Renal cortex interstitium (tissue), 11 donors: ENCODE data around the gene C4A. TPM values are rescaled to one million over a fixed set of nuclear protein-coding genes. Genes with fewer than 3 reads are reported as not detected.
A peak's percentile ranks its signal among the peaks of the same experiment; 100 is the strongest.
"Not testable (repeated sequence)": the region's sequence is repeated elsewhere in the genome, so short reads cannot be mapped to it uniquely, and the experiment has no call there.

Experiments used
- DNase-seq, 11 donors: peaks; one replicate each; pipeline ENCODE4 v3.0.0-alpha.2; 2013; ENCODE audit warnings: low read depth in 9 of 11, low spot score in 4 of 11; ENCODE audit errors: extremely low read depth in 1 of 11
- polyA plus RNA-seq, 3 donors: library from polyadenylated mRNA; unstranded; fragments of 120-200 nt; gene quantifications; one replicate each; pipeline ENCODE4 v1.2.1, GENCODE V29; 2013; ENCODE audit not compliant: insufficient read length in 3 of 3

Gene C4A
- polyA plus RNA-seq, 3 donors = 15.7 to 22.4 (median 22.4) TPM

GRCh38 chr6:32042276-32042675 lies 60.4 kb downstream of the C4A start:
- not testable (repeated sequence) for DNase-seq

DNA sequence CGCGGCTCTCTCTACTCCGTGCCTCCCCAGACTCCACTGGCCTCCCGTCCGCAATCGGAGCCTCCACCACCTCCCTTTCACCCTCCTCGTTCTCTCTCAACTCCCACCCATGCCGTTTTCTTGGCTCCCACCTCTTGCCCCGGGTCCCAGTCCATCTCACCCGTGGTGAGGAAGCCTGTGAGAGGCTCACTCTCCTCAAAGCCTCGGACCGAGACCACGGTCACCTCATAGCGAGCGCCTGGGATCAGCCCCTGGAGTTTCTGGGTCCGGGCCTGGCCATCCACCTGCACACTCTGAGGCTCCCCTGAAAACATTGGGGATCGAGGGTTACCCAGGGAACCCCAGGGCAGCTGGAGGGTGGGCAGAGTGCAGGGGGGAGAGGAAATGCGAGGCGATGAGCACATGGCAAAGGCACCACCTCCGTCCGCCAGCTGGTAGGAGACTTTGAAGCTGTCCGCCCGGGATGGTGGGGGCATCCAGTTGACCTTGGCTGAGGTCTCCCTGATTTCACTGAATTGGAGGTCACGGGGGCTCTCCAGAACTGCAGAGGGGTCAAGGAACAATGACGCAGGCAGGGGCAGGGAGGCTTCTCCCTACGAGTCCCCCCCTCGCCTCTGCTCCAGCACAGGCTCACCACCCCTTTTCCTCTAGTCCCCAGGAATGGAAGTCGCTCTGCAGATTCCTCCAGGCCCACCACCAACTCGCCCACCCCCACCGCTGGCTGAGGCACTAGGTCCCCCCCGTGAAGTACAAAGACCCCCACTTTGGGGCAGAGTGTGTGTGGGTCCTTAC lies 61.9 kb downstream of the C4A start:
- not testable (repeated sequence) for DNase-seq

DNA sequence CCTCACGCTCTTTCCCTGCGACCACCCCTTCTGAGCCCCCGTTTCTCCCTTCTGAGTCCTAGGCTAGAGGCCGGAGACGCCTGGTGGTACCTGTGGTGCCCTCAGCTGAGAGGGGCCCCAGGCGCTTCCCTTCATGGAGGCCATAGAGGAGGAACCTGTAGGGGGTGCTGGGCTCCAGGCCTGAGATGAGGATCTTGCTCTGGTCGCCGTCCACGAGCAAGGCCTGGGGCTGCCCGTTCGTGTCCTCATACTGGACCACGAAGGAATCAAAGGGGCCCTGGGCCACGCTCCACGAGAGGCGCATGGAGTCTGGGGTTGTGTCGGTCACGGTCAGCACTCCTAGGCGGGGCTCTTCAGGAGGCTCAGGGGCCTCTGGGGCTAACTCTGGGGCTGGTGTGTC lies 63.1 kb downstream of the C4A start:
- DNase-seq = not testable (repeated sequence)

DNA sequence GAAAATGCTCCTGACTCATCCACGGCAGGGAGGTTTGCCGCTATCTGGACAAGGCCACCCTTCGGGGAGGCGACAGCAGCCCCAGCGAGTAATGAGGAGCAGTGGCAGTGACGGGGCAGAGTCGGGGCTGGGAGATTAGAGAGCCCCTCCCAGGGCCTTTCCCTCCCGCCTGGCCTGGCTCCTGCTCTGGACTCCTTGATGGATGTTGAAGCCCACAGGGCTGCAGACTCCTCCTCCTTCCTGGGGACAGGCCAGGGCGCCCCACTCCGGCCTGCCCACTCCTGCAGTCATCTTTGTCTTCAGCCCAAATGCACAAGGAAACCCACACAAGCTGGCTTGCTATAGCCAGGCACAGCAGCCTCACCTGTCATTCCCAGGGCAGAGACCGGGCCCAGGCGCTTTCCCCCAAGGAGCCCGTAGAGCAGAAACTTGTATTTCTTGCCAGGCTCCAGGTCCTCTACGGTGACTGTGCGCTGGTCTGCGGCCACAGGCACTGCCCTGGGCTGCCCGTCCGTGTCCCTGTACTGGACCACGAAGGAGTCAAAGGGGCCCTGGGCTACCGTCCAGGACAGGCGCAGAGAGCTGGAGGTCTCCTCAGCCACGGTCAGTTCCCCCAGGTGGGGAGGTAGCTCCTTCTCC lies 64.1 kb downstream of the C4A start:
- no peak for DNase-seq

- DNase-seq = no peak
Measured at GRCh38 chr6:32046450-32047083, 64.7 kb downstream of the C4A start.

DNA sequence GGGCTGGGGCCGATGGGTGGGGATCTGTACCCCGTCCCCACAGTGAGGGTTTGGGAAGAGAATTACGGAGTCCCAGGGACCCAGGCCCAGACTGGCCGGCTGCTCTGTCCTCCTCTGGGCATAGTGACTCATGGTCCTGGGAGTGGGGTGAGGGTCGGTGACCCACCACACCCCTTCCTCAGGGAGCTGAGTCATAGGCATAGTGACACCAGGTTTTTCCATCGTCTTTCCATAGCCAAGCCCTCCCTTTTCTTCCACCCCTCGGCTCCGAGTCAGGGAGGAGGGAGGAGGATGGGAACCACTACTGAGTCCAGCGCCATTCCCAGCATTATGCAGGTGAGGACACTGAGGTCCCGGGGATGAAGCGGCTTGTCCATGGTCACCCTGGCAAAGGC lies 65.2 kb downstream of the C4A start:
- no peak for DNase-seq

DNA sequence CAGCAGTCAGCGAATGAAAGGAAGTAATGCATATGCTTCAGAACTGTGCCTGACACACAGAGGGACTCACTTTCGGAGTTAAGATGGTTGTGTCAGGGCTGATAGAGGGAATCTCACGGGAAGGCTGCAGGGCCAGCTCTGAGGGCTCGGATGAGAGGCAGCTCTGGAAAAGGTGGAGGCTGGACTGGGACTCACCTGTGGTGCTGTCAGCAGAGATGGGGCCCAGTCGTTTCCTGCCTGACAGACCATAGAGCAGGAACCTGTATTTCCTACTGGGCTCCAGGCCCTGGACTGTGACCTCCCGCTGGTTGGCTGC lies 65.6 kb downstream of the C4A start:
- DNase-seq = no peak

DNA sequence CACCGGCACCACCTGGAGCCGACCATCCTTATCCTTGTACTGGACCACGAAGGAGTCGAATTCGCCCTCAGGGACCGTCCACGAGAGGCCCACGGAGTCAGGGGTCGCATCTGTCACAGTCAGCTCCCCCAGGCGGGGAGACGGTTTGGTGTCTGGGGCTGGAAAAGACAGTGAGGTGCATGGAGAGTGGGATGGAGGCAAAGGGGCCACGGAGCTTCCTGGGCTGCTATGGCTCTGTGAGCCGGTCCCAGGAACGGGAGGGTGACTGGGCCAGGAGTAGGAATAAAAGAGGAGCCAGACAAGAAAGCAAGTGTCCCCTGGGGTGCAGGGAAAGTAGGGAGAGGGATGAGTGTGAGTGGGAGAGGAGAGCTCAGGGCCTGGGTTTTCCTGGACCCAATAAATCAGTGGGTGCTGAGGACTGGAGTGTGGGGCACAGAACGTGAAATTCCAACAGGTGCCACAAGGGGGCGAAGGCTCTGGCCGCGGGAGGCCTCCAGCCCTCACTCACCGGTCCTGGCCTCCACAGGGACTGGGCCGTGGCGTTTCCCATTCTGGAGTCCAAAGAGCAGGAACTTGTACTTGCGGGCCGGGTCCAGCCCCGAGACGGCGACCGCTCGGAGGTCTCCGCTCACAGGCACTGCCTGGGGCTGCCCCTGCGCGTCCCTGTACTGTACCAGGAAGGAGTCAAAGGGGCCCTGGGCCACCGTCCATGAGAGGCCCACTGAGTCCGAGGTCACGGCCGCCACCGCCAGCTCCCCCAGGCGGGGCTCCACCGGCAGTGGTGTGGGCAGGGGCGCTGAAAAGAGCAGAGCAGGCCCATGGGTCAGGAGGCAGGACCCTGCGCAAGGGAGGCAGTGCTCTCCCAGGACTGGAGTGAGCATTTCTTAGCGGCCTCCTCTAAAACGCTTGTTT lies 66.3 kb downstream of the C4A start:
- peak in 8 of 11 donors; percentile 29 to 58 (median 42) for DNase-seq

- not testable (repeated sequence) for DNase-seq
Measured at GRCh38 chr6:32049149-32049548, 67.3 kb downstream of the C4A start.

DNA sequence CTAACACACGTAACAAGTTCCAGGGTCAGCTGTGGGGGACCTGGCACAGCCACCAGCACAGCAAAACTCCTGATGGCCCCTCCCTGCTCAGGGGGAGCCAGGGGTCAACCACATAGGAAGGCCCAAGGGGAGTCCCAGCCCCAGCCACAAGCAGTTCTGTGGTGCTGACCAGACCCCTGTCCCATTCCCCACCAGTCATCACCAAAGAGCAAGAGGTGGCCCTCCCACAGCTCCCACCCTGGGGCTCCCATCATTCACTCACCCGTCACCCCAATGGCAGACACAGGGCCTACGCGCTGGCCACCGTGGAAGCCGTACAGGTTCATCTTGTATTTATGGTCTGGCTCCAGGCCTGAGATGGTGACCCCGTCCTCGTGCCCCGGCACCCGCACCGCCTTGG lies 67.9 kb downstream of the C4A start:
- DNase-seq = not testable (repeated sequence)

DNA sequence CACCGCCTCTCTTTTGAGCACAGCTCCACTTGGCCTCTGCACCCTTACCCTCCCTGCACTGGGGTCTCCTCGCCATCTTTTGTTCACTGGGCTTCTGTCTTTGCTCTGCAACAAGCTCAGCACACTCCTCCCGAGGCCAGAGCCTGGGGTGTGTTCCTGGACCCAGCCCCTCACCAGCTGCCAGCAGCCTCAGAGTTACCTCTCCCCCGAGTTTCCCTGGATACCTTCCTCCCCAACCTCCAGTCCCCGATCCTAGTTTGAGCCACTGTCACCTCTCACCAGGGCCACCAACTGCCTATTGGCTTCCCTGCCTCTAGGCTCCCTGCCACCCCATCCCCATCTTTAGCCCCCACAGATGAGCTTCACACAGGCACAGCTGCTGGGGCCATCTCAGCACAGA lies 68.7 kb downstream of the C4A start:
- DNase-seq = no peak

Other genes with a start within 250 kb of the C4A start
- 100 to 1,000 TPM; 268 to 296 (median 292) TPM for gene CLIC1, start 245.5 kb upstream of the C4A start, polyA plus RNA-seq
- gene MSH5, start 242.1 kb upstream of the C4A start, polyA plus RNA-seq = 10 to 100 TPM; 21.4 to 59.0 (median 22.1) TPM
- 10 to 100 TPM in 2 of 3 donors, 1 to 10 TPM in 1; 6.8 to 17.2 (median 10.0) TPM for gene SAPCD1, start 219.4 kb upstream of the C4A start, polyA plus RNA-seq
- gene VWA7, start 204.7 kb upstream of the C4A start, polyA plus RNA-seq = 10 to 100 TPM in 1 of 3 donors, 1 to 10 TPM in 2; 7.3 to 13.9 (median 8.5) TPM
- gene VARS1, start 186.3 kb upstream of the C4A start, polyA plus RNA-seq = 10 to 100 TPM; 58.7 to 72.2 (median 61.2) TPM
- gene LSM2, start 175.1 kb upstream of the C4A start, polyA plus RNA-seq = 10 to 100 TPM; 72.1 to 90.4 (median 82.4) TPM
- gene HSPA1L, start 166.8 kb upstream of the C4A start, polyA plus RNA-seq = 1 to 10 TPM; 3.3 to 5.0 (median 4.0) TPM
- 100 to 1,000 TPM in 2 of 3 donors, 10 to 100 TPM in 1; 84.4 to 121 (median 116) TPM for gene HSPA1A, start 166.5 kb upstream of the C4A start, polyA plus RNA-seq
- gene HSPA1B, start 154.3 kb upstream of the C4A start, polyA plus RNA-seq = 100 to 1,000 TPM; 119 to 167 (median 142) TPM
- 10 to 100 TPM; 74.6 to 79.3 (median 78.1) TPM for gene NEU1, start 119.2 kb upstream of the C4A start, polyA plus RNA-seq
- 10 to 100 TPM; 40.7 to 82.8 (median 51.9) TPM for gene SLC44A4, start 103.1 kb upstream of the C4A start, polyA plus RNA-seq
- 10 to 100 TPM; 74.6 to 98.4 (median 83.9) TPM for gene EHMT2, start 84.4 kb upstream of the C4A start, polyA plus RNA-seq
- gene ZBTB12, start 80.0 kb upstream of the C4A start, polyA plus RNA-seq = 10 to 100 TPM; 23.4 to 35.5 (median 23.6) TPM
- gene C2, start 54.3 kb upstream of the C4A start, polyA plus RNA-seq = 1 to 10 TPM; 3.0 to 4.2 (median 4.0) TPM
- gene CFB, start 36.0 kb upstream of the C4A start, polyA plus RNA-seq = 1 to 10 TPM; 5.2 to 8.7 (median 6.6) TPM
- 100 to 1,000 TPM in 1 of 3 donors, 10 to 100 TPM in 2; 89.5 to 103 (median 91.3) TPM for gene NELFE, start 23.1 kb upstream of the C4A start, polyA plus RNA-seq
- gene SKIC2, start 22.9 kb upstream of the C4A start, polyA plus RNA-seq = 10 to 100 TPM; 42.3 to 49.0 (median 47.7) TPM
- gene DXO, start 9.9 kb upstream of the C4A start, polyA plus RNA-seq = 10 to 100 TPM; 22.1 to 32.3 (median 31.7) TPM
- gene C4B, start 32.7 kb downstream of the C4A start, polyA plus RNA-seq = 10 to 100 TPM; 17.4 to 23.3 (median 22.1) TPM
- gene CYP21A2, start 56.4 kb downstream of the C4A start, polyA plus RNA-seq = 1 to 10 TPM in 1 of 3 donors, under 1 TPM in 2; 0.24 to 1.0 (median 0.29) TPM
- 1 to 10 TPM; 3.4 to 7.9 (median 6.1) TPM for gene TNXB, start 127.3 kb downstream of the C4A start, polyA plus RNA-seq
- gene ATF6B, start 146.2 kb downstream of the C4A start, polyA plus RNA-seq = 100 to 1,000 TPM in 1 of 3 donors, 10 to 100 TPM in 2; 87.2 to 104 (median 92.0) TPM
- gene FKBPL, start 148.2 kb downstream of the C4A start, polyA plus RNA-seq = 1 to 10 TPM; 7.1 to 9.0 (median 8.7) TPM
- gene PRRT1, start 169.9 kb downstream of the C4A start, polyA plus RNA-seq = 1 to 10 TPM; 2.4 to 4.2 (median 2.6) TPM
- gene PPT2, start 172.1 kb downstream of the C4A start, polyA plus RNA-seq = 10 to 100 TPM; 30.5 to 48.4 (median 33.4) TPM
- gene EGFL8, start 182.5 kb downstream of the C4A start, polyA plus RNA-seq = 10 to 100 TPM; 24.0 to 44.4 (median 24.3) TPM
- gene AGPAT1, start 194.0 kb downstream of the C4A start, polyA plus RNA-seq = 100 to 1,000 TPM in 2 of 3 donors, 10 to 100 TPM in 1; 94.6 to 109 (median 102) TPM
- 100 to 1,000 TPM in 2 of 3 donors, 10 to 100 TPM in 1; 91.6 to 107 (median 104) TPM for gene RNF5, start 196.3 kb downstream of the C4A start, polyA plus RNA-seq
- 10 to 100 TPM; 23.8 to 25.3 (median 24.9) TPM for gene AGER, start 202.2 kb downstream of the C4A start, polyA plus RNA-seq
- 100 to 1,000 TPM; 173 to 193 (median 191) TPM for gene PBX2, start 208.1 kb downstream of the C4A start, polyA plus RNA-seq
- gene GPSM3, start 210.6 kb downstream of the C4A start, polyA plus RNA-seq = 10 to 100 TPM in 1 of 3 donors, 1 to 10 TPM in 2; 9.4 to 13.1 (median 9.9) TPM
- gene NOTCH4, start 242.0 kb downstream of the C4A start, polyA plus RNA-seq = 10 to 100 TPM; 17.2 to 26.3 (median 19.9) TPM